ENCODE data around the gene NFKBIE. TPM values are rescaled to one million over a fixed set of nuclear protein-coding genes. Genes with fewer than 3 reads are reported as not detected.

NFKBIE gene
- total and polyA plus RNA-seq, 4 donors, result 3.7 to 4.9 (median 4.7) TPM

GRCh38 chr6:44311767-44312166 lies 46.4 kb upstream of the NFKBIE start:
- Histone ChIP-seq H3K4me3 (ENCODE audit: low read depth in 1 of 3, low read length in 3 of 3) (no peak overlapping the region), H3K4me1 (ENCODE audit: control insufficient read depth in 4 of 4, insufficient read depth in 4 of 4, low read length in 3 of 4) (peaks cover 4 to 10% (median 8%) of the 10 kb centered on the region in 4 donors), H3K27ac (ENCODE audit: low read depth in 1 of 2, low read length in 2 of 2) (no peak overlapping the region), H3K27me3 (ENCODE audit: control insufficient read depth in 4 of 4, insufficient read depth in 4 of 4, low read length in 3 of 4) (no peaks in the 10 kb centered on the region), H3K9me3 (ENCODE audit: control insufficient read depth in 4 of 4, low read length in 3 of 4) (no peaks in the 10 kb centered on the region), H3K9ac (ENCODE audit: low read depth in 1 of 2, low read length in 2 of 2) (no peak overlapping the region), H3K36me3 (ENCODE audit: control insufficient read depth in 4 of 4, insufficient read depth in 3 of 4, low read depth in 1 of 4, low read length in 3 of 4) (peaks cover 9 to 41% (median 18%) of the 10 kb centered on the region in 4 donors)
- no peak for TF ChIP-seq ATF3 (IDR thresholded peaks at IDR 0.05)
- no peak for TF ChIP-seq FOXA2 (IDR thresholded peaks at IDR 0.05)
- TF ChIP-seq REST (IDR thresholded peaks at IDR 0.05), result no peak
- no peak for TF ChIP-seq HNF4G (IDR thresholded peaks at IDR 0.05)
- no peak for TF ChIP-seq GABPA (IDR thresholded peaks at IDR 0.05 in 1 of 2, conservative IDR thresholded peaks at IDR 0.05 in 1 of 2)
- no peak for TF ChIP-seq CTCF (IDR thresholded peaks at IDR 0.05; ENCODE audit: low read depth, low read length, missing input control)
- TF ChIP-seq NR2F2 (IDR thresholded peaks at IDR 0.05), result no peak
- no peak for TF ChIP-seq JUND (IDR thresholded peaks at IDR 0.05)
- no peak for TF ChIP-seq ZBTB33 (IDR thresholded peaks at IDR 0.05)
- TF ChIP-seq SP1 (IDR thresholded peaks at IDR 0.05), result no peak
- no peak for TF ChIP-seq FOXA1 (IDR thresholded peaks at IDR 0.05)
- TF ChIP-seq MAX (IDR thresholded peaks at IDR 0.05), result no peak
- TF ChIP-seq RXRA (IDR thresholded peaks at IDR 0.05), result no peak
- TF ChIP-seq HNF4A (conservative IDR thresholded peaks at IDR 0.05), result no peak
- no peak for TF ChIP-seq TAF1 (conservative IDR thresholded peaks at IDR 0.05)
- no peak for TF ChIP-seq YY1 (IDR thresholded peaks at IDR 0.05)
- no peak for DNase-seq (ENCODE audit: low spot score)
- 92% methylated on average over 3 of the region's 3 CpGs for WGBS

GRCh38 chr6:44311304-44311703 lies 46.0 kb upstream of the NFKBIE start:
- 95% methylated on average over 2 of the region's 2 CpGs for WGBS
- H3K27ac ChIP-seq (ENCODE audit: low read depth in 1 of 2, low read length in 2 of 2), result no peak overlapping the region
- no peak for DNase-seq (ENCODE audit: low spot score)
- H3K4me1 ChIP-seq (ENCODE audit: control insufficient read depth in 4 of 4, insufficient read depth in 4 of 4, low read length in 3 of 4), result peaks cover 4 to 10% (median 8%) of the 10 kb centered on the region in 4 donors
- H3K9me3 ChIP-seq (ENCODE audit: control insufficient read depth in 4 of 4, low read length in 3 of 4), result no peaks in the 10 kb centered on the region
- H3K9ac ChIP-seq (ENCODE audit: low read depth in 1 of 2, low read length in 2 of 2), result no peak overlapping the region
- H3K36me3 ChIP-seq (ENCODE audit: control insufficient read depth in 4 of 4, insufficient read depth in 3 of 4, low read depth in 1 of 4, low read length in 3 of 4), result peaks cover 9 to 45% (median 20%) of the 10 kb centered on the region in 4 donors
- H3K4me3 ChIP-seq (ENCODE audit: low read depth in 1 of 3, low read length in 3 of 3), result no peak overlapping the region
- no peaks in the 10 kb centered on the region for H3K27me3 ChIP-seq (ENCODE audit: control insufficient read depth in 4 of 4, insufficient read depth in 4 of 4, low read length in 3 of 4)
- no peak for TF ChIP-seq TAF1 (conservative IDR thresholded peaks at IDR 0.05)
- no peak for TF ChIP-seq MAX (IDR thresholded peaks at IDR 0.05)
- TF ChIP-seq RAD21 (IDR thresholded peaks at IDR 0.05), result no peak
- TF ChIP-seq RXRA (IDR thresholded peaks at IDR 0.05), result no peak
- no peak for TF ChIP-seq NR2F2 (IDR thresholded peaks at IDR 0.05)
- TF ChIP-seq FOXA1 (IDR thresholded peaks at IDR 0.05), result no peak
- no peak for TF ChIP-seq EGR1 (IDR thresholded peaks at IDR 0.05; ENCODE audit: low read depth in 2 of 2)
- TF ChIP-seq JUND (IDR thresholded peaks at IDR 0.05), result no peak
- TF ChIP-seq REST (IDR thresholded peaks at IDR 0.05), result no peak
- no peak for TF ChIP-seq SP1 (IDR thresholded peaks at IDR 0.05)
- no peak for TF ChIP-seq CTCF (IDR thresholded peaks at IDR 0.05; ENCODE audit: low read depth, low read length, missing input control)
- TF ChIP-seq HNF4G (IDR thresholded peaks at IDR 0.05), result no peak

Data from liver (tissue), 9 donors.